CD14-positive monocyte (primary cell): ENCODE results near the gene BIRC5. TPM values are rescaled to one million over a fixed set of nuclear protein-coding genes. Genes with fewer than 3 reads are reported as not detected.

ENCODE experiments used
- DNase-seq, 3 donors: peaks; one replicate each; pipeline ENCODE4 v3.0.0-alpha.2; 2011 to 2022
- H2AFZ ChIP-seq: 2 replicates; pipeline ENCODE4 v1.6.0; 2012; ENCODE audit warnings: mild to moderate bottlenecking, low read depth, low read length, inconsistent platforms; ENCODE audit not compliant: insufficient read depth, poor library complexity, severe bottlenecking
- H3K27ac ChIP-seq, 2 donors: 1 replicate in 1 of 2; 2 replicates in 1 of 2; pipeline ENCODE4 v1.5.1; 2012 to 2013; ENCODE audit warnings: low read length in 2 of 2, control low read depth in 1 of 2, inconsistent platforms in 1 of 2, low read depth in 1 of 2, mild to moderate bottlenecking in 1 of 2
- H3K27me3 ChIP-seq, 2 donors: one replicate each; pipeline versions ENCODE4 v1.6.0 to v1.6.1; 2011 to 2013; ENCODE audit warnings: low read length in 2 of 2; ENCODE audit not compliant: control insufficient read depth in 2 of 2, insufficient read depth in 2 of 2
- H3K36me3 ChIP-seq, 2 donors: replicated peaks in 1 of 2; 1 replicate in 1 of 2; 2 replicates in 1 of 2; pipeline versions ENCODE4 v1.5.1 to v1.6.1; 2012 to 2013; ENCODE audit warnings: low read length in 2 of 2, control low read depth in 1 of 2, inconsistent platforms in 1 of 2, mild to moderate bottlenecking in 1 of 2; ENCODE audit not compliant: insufficient read depth in 2 of 2, control insufficient read depth in 1 of 2
- H3K4me1 ChIP-seq, 2 donors: 1 replicate in 1 of 2; 2 replicates in 1 of 2; pipeline versions ENCODE4 v1.5.1 to v1.6.1; 2012 to 2013; ENCODE audit warnings: low read length in 2 of 2, control low read depth in 1 of 2, inconsistent platforms in 1 of 2, mild to moderate bottlenecking in 1 of 2, moderate library complexity in 1 of 2; ENCODE audit not compliant: insufficient read depth in 2 of 2, control insufficient read depth in 1 of 2
- H3K4me2 ChIP-seq: replicated peaks from 2 replicates; pipeline ENCODE3; 2012; ENCODE audit warnings: low read length, moderate library complexity, mild to moderate bottlenecking; ENCODE audit not compliant: poor library complexity, severe bottlenecking; ENCODE audit errors: extremely low read depth
- H3K4me3 ChIP-seq, 3 experiments: fragments of 200-600 bp in 1 of 3; sonication (generic) in 1 of 3; replicated peaks in 1 of 3; 1 replicate in 2 of 3; 2 replicates in 1 of 3; pipeline ENCODE4 v1.5.1; 2011 to 2013; ENCODE audit warnings: low read length in 3 of 3, mild to moderate bottlenecking in 3 of 3, control low read depth in 2 of 3, low read depth in 2 of 3, inconsistent platforms in 1 of 3, moderate library complexity in 1 of 3
- H3K79me2 ChIP-seq: 2 replicates; pipeline ENCODE4 v1.6.0; 2012; ENCODE audit warnings: mild to moderate bottlenecking, control low read depth, inconsistent platforms, low read length, moderate library complexity; ENCODE audit not compliant: insufficient read depth
- H3K9ac ChIP-seq: 2 replicates; pipeline ENCODE4 v1.6.0; 2017; ENCODE audit warnings: low read length, mild to moderate bottlenecking; ENCODE audit not compliant: insufficient read depth, poor library complexity, severe bottlenecking
- H3K9me3 ChIP-seq, 2 donors: replicated peaks in 1 of 2; 1 replicate in 1 of 2; 2 replicates in 1 of 2; pipeline versions ENCODE4 v1.5.1 to v1.6.1; 2012 to 2013; ENCODE audit warnings: low read length in 2 of 2, control low read depth in 1 of 2; ENCODE audit not compliant: control insufficient read depth in 1 of 2, insufficient read depth in 1 of 2
- H4K20me1 ChIP-seq: 2 replicates; pipeline ENCODE4 v1.6.0; 2012; ENCODE audit warnings: mild to moderate bottlenecking, low read length, control low read depth, moderate library complexity; ENCODE audit not compliant: insufficient read depth
- H3K27ac Mint-ChIP-seq, 7 donors: one replicate each; pipeline ENCODE4 v1.8.0; 2020; ENCODE audit warnings: mild to moderate bottlenecking in 7 of 7, mixed read lengths in 7 of 7, moderate library complexity in 6 of 7, inconsistent platforms in 2 of 7
- H3K27me3 Mint-ChIP-seq, 3 donors: one replicate each; pipeline ENCODE4 v1.8.0; 2021 to 2022; ENCODE audit warnings: low read depth in 3 of 3, mild to moderate bottlenecking in 3 of 3, mixed read lengths in 3 of 3, moderate library complexity in 3 of 3, inconsistent platforms in 1 of 3
- H3K36me3 Mint-ChIP-seq, 2 donors: one replicate each; pipeline ENCODE4 v1.8.0; 2020; ENCODE audit warnings: mixed read lengths in 2 of 2, inconsistent platforms in 1 of 2, mild to moderate bottlenecking in 1 of 2
- H3K4me1 Mint-ChIP-seq: one replicate; pipeline ENCODE4 v1.8.0; 2020; ENCODE audit warnings: mild to moderate bottlenecking, mixed read lengths
- H3K4me3 Mint-ChIP-seq, 2 donors: one replicate each; pipeline ENCODE4 v1.8.0; 2020; ENCODE audit warnings: mild to moderate bottlenecking in 2 of 2, mixed read lengths in 2 of 2, moderate library complexity in 1 of 2
- H3K9me3 Mint-ChIP-seq, 7 donors: one replicate each; pipeline ENCODE4 v1.8.0; 2020 to 2022; ENCODE audit warnings: mixed read lengths in 7 of 7, mild to moderate bottlenecking in 6 of 7, moderate library complexity in 6 of 7, inconsistent platforms in 2 of 7
- WGBS: methylation state at CpG from one replicate; pipeline ENCODE4 v1.1.5; 2013; ENCODE audit warnings: missing lambda C conversion rate; ENCODE audit not compliant: insufficient coverage; 5-methylcytosine and 5-hydroxymethylcytosine counted together
- intact Hi-C, 2 donors: fragments of 100-400 bp; cut with micrococcal nuclease; formaldehyde crosslinking; loops; one replicate each; pipeline versions ENCODE4 v1.15.0 to v1.15.1; 2023
- polyA plus RNA-seq, 3 donors: library from polyadenylated mRNA; depleted of rRNA in 1 of 3; unstranded in 2 of 3; stranded (reverse) in 1 of 3; fragments of 300-500 nt in 2 of 3; fragments of >200 nt in 1 of 3; fragmentation: Illumina TruSeq in 2 of 3; gene quantifications; 1 replicate in 2 of 3; 2 replicates in 1 of 3; pipeline ENCODE4 v1.2.3, GENCODE V29; 2012 to 2021
- TF ChIP-seq, protein P1 (sequence below): fragments of 200-600 bp; IDR thresholded peaks from one replicate; pipeline ENCODE4 v1.8.0; 2022; ENCODE audit warnings: antibody characterized with exemption, mild to moderate bottlenecking

The BIRC5 gene
- polyA plus RNA-seq, 3 donors: 0.20 TPM; not detected in 2

DNA sequence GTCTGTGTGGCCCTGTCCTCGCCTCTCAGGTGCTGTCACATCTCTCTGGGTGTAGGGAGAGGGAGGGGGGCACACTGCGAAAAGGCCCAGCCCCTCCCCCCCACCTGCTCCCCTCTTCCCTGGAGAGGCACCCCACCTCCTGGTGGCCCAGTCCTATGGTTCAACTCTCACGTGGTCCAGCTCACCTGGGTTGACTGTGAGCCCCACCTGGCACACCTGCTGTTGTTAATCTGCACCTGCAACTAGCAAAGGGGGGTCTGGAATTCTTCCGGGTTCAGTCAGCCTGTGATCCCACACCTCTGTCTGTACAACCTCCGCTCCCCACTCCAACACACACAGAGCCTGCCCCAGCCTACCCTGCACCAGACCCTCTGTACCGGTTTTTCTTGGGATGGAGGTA is 47.6 kb upstream of the BIRC5 start:
- H3K4me1 Mint-ChIP-seq: peaks cover 33% of the 10 kb centered on the region
- H3K9ac ChIP-seq: no peak overlapping the region
- no peak overlapping the region for H3K4me3 ChIP-seq
- no peak overlapping the region for H3K4me3 Mint-ChIP-seq
- H3K27ac ChIP-seq: no peak overlapping the region
- H3K79me2 ChIP-seq: peaks cover 29% of the 10 kb centered on the region
- H3K9me3 Mint-ChIP-seq: no peaks in the 10 kb centered on the region
- no peaks in the 10 kb centered on the region for H3K27me3 ChIP-seq
- DNase-seq: no peak
- intact Hi-C loops: no loop called here
- H3K36me3 Mint-ChIP-seq: peaks cover 7 to 13% of the 10 kb centered on the region in 2 donors
- no peak overlapping the region for H3K4me2 ChIP-seq
- H3K27me3 Mint-ChIP-seq: peaks cover 0 to 4% (median 1%) of the 10 kb centered on the region in 3 donors
- 50% methylated on average over 1 of the region's 6 CpGs for WGBS
- H3K36me3 ChIP-seq: peaks cover 4 to 11% of the 10 kb centered on the region in 2 donors
- H4K20me1 ChIP-seq: peaks cover 26% of the 10 kb centered on the region
- TF ChIP-seq, protein P1, sequence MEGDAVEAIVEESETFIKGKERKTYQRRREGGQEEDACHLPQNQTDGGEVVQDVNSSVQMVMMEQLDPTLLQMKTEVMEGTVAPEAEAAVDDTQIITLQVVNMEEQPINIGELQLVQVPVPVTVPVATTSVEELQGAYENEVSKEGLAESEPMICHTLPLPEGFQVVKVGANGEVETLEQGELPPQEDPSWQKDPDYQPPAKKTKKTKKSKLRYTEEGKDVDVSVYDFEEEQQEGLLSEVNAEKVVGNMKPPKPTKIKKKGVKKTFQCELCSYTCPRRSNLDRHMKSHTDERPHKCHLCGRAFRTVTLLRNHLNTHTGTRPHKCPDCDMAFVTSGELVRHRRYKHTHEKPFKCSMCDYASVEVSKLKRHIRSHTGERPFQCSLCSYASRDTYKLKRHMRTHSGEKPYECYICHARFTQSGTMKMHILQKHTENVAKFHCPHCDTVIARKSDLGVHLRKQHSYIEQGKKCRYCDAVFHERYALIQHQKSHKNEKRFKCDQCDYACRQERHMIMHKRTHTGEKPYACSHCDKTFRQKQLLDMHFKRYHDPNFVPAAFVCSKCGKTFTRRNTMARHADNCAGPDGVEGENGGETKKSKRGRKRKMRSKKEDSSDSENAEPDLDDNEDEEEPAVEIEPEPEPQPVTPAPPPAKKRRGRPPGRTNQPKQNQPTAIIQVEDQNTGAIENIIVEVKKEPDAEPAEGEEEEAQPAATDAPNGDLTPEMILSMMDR: no peak
- peaks cover 28 to 35% of the 10 kb centered on the region in 2 donors for H3K4me1 ChIP-seq
- no peaks in the 10 kb centered on the region for H3K9me3 ChIP-seq
- H3K27ac Mint-ChIP-seq: no peak overlapping the region
- H2AFZ ChIP-seq: no peak overlapping the region

GRCh38 chr17:78168242-78168902 is 45.7 kb upstream of the BIRC5 start, which contains the start of gene SYNGR2:
SYNGR2 (plus strand) TSS chr17:78168581; CDS start chr17:78168617, 36 bp downstream.
- H2AFZ ChIP-seq: peak within 1 kb of the TSS; percentile 69
- H3K9ac ChIP-seq: peak within 1 kb of the TSS; percentile 86
- no peaks in the 10 kb centered on the region for H3K27me3 ChIP-seq
- Mint-ChIP-seq H3K36me3 (peaks cover 22 to 31% of the 10 kb centered on the region in 2 donors), H3K4me3 (peak within 1 kb of the TSS; percentile 84 to 88), H3K9me3 (no peaks in the 10 kb centered on the region), H3K27ac (peak within 1 kb of the TSS in 5 of 7 donors; percentile 11 to 82 (median 57)), H3K27me3 (peaks cover 0 to 4% (median 1%) of the 10 kb centered on the region in 3 donors), H3K4me1 (peaks cover 50% of the 10 kb centered on the region)
- H3K36me3 ChIP-seq: peaks cover 11 to 16% of the 10 kb centered on the region in 2 donors
- no peaks in the 10 kb centered on the region for H3K9me3 ChIP-seq
- intact Hi-C loops: no loop called here
- peaks cover 39% of the 10 kb centered on the region for H3K79me2 ChIP-seq
- TF ChIP-seq, protein P1: no peak
- H3K4me3 ChIP-seq: peak within 1 kb of the TSS; percentile 85 to 92 (median 86)
- peaks cover 48% of the 10 kb centered on the region in 2 donors for H3K4me1 ChIP-seq
- H3K4me2 ChIP-seq: peak within 1 kb of the TSS; percentile 76
- H4K20me1 ChIP-seq: peaks cover 29% of the 10 kb centered on the region
- DNase-seq: peak; percentile 73 to 78 (median 76)
- H3K27ac ChIP-seq: peak within 1 kb of the TSS; percentile 27 to 72
- under 1% methylated on average over 84 of the region's 84 CpGs for WGBS
